ENCODE data around the gene TMEM30B. TPM values are rescaled to one million over a fixed set of nuclear protein-coding genes. Genes with fewer than 3 reads are reported as not detected.

TMEM30B gene
- total and polyA plus RNA-seq, 2 of the 8 experiments (the other 6 are each of a cell fraction or from before 2014, with no cell fraction given), result 11.2 to 18.7 TPM

GRCh38 chr14:61277232-61277631, 3.9 kb downstream of the TMEM30B start:
- H2AK5ac ChIP-seq (ENCODE audit: low read depth, low read length), result no peak overlapping the region
- no peak overlapping the region for H2BK5ac ChIP-seq (ENCODE audit: low read depth, low read length)
- no peak overlapping the region for H3K27ac ChIP-seq (ENCODE audit: low read depth, low read length)
- no peak overlapping the region for H3K4me2 ChIP-seq (ENCODE audit: insufficient read depth in 1 of 2, low read depth in 2 of 2, low read length in 2 of 2)
- H3K27me3 ChIP-seq (replicated peaks in 1 of 4; ENCODE audit: control insufficient read depth in 3 of 4, extremely low read depth in 1 of 4, insufficient read depth in 3 of 4, low read length in 3 of 4), result peaks cover 11 to 22% (median 19%) of the 10 kb centered on the region in 4 experiments; a peak in 6 of 7 replicates
- H3K4me1 ChIP-seq (replicated peaks in 1 of 4; ENCODE audit: control insufficient read depth in 3 of 4, insufficient read depth in 4 of 4, low read length in 3 of 4), result peaks cover 0 to 4% (median 1%) of the 10 kb centered on the region in 4 experiments; a peak in 3 of 7 replicates
- no peak overlapping the region for H3K56ac ChIP-seq (replicated peaks; ENCODE audit: insufficient read length, low read depth, low read length)
- no peak overlapping the region for H2AFZ ChIP-seq (ENCODE audit: low read length)
- H4K91ac ChIP-seq (replicated peaks; ENCODE audit: insufficient read length, low read length), result no peak overlapping the region
- H3K23ac ChIP-seq (ENCODE audit: insufficient read length), result no peak overlapping the region
- no peak for FAIRE-seq
- H4K20me1 ChIP-seq (replicated peaks in 1 of 2; ENCODE audit: control insufficient read depth in 1 of 2, insufficient read depth in 2 of 2, low read length in 2 of 2), result peaks cover 2 to 5% of the 10 kb centered on the region in 2 experiments
- H3K23me2 ChIP-seq (ENCODE audit: low read depth, low read length), result peaks cover 10% of the 10 kb centered on the region; the same call in 1 of the 2 replicates
- H2BK12ac ChIP-seq (ENCODE audit: low read depth, low read length), result no peak overlapping the region
- H3K14ac ChIP-seq (ENCODE audit: insufficient read length), result no peak overlapping the region
- H2BK20ac ChIP-seq (ENCODE audit: low read length), result no peak overlapping the region
- no peak overlapping the region for H3K4me3 ChIP-seq (ENCODE audit: extremely low read depth in 1 of 4, insufficient read depth in 2 of 4, low read depth in 3 of 4, low read length in 4 of 4)
- DNase-seq (ENCODE audit: low read depth in 1 of 2, low spot score in 2 of 2), result no peak
- no peak overlapping the region for H3K4ac ChIP-seq (replicated peaks; ENCODE audit: insufficient read length, low read depth, low read length)
- H2BK15ac ChIP-seq (ENCODE audit: low read length), result no peak overlapping the region
- CTCF ChIA-PET (ENCODE audit: partially characterized antibody), result interaction anchor here (1.1 kb wide), 1 partner anchor 9 kb away, joined by 3 read pairs; no protein-coding TSS in a partner anchor
- no peak overlapping the region for H3K18ac ChIP-seq (ENCODE audit: extremely low read depth, low read length)
- H4K8ac ChIP-seq (ENCODE audit: extremely low read depth, insufficient read depth, low read length), result no peak overlapping the region
- H3K9me3 ChIP-seq (ENCODE audit: insufficient read depth in 2 of 2, low read depth in 1 of 2, low read length in 1 of 2), result no peaks in the 10 kb centered on the region
- H3K79me2 ChIP-seq (ENCODE audit: control insufficient read depth in 1 of 2, insufficient read depth in 2 of 2, low read length in 2 of 2), result no peaks in the 10 kb centered on the region
- H3K79me1 ChIP-seq (ENCODE audit: low read depth, low read length), result no peaks in the 10 kb centered on the region
- H3K9ac ChIP-seq (replicated peaks in 1 of 4; ENCODE audit: extremely low read depth in 1 of 4, low read depth in 3 of 4, low read length in 3 of 4), result no peak overlapping the region
- WGBS, 2 experiments (ENCODE audit: extremely low coverage in 1 of 2, insufficient coverage in 1 of 2, insufficient read length in 1 of 2, insufficient replicate concordance in 2 of 2, low coverage in 1 of 2, low lambda C conversion rate in 2 of 2, missing lambda C conversion rate in 1 of 2), result 88% methylated on average over 1 of the region's 1 CpG; no CpG with 5 or more reads in 1 of the 2 experiments
- POLR2A ChIA-PET (ENCODE audit: partially characterized antibody), result no interaction called here
- H3K36me3 ChIP-seq (ENCODE audit: control insufficient read depth in 2 of 4, insufficient read depth in 4 of 4, low read length in 3 of 4), result no peaks in the 10 kb centered on the region
- H4K5ac ChIP-seq (ENCODE audit: insufficient read length, low read depth, low read length), result no peak overlapping the region
- H2BK120ac ChIP-seq (replicated peaks; ENCODE audit: low read depth, low read length), result no peak overlapping the region
- TF ChIP-seq SIN3A (conservative IDR thresholded peaks at IDR 0.05 in 1 of 2, IDR thresholded peaks at IDR 0.05 in 1 of 2; ENCODE audit: low read depth in 1 of 2, low read length in 2 of 2), result no peak
- no peak for TF ChIP-seq KDM5A (IDR thresholded peaks at IDR 0.05; ENCODE audit: low read length)
- TF ChIP-seq RBBP5 (IDR thresholded peaks at IDR 0.05; ENCODE audit: borderline replicate concordance, low read depth, low read length), result no peak
- no peak for TF ChIP-seq CTCF (IDR thresholded peaks at IDR 0.05; ENCODE audit: control extremely low read depth in 1 of 3, insufficient read depth in 1 of 3, low read depth in 1 of 3, low read length in 3 of 3)
- TF ChIP-seq SRF (IDR thresholded peaks at IDR 0.05; ENCODE audit: low read depth, low read length), result no peak
- no peak for TF ChIP-seq SP4 (IDR thresholded peaks at IDR 0.05; ENCODE audit: low read length)
- TF ChIP-seq KDM4A (IDR thresholded peaks at IDR 0.05; ENCODE audit: low read depth, low read length, severe bottlenecking), result no peak
- no peak for TF ChIP-seq JUN (IDR thresholded peaks at IDR 0.05; ENCODE audit: low read depth, low read length)
- TF ChIP-seq YY1 (IDR thresholded peaks at IDR 0.05; ENCODE audit: low read depth, low read length), result no peak
- no peak for TF ChIP-seq USF2 (IDR thresholded peaks at IDR 0.05; ENCODE audit: low read length)

Data from H1 (cell line).